Measurements from ENCODE around the gene LIX1.
"Not testable (repeated sequence)": the region's sequence is repeated elsewhere in the genome, so short reads cannot be mapped to it uniquely, and the experiment has no call there.

Gene LIX1

GRCh38 chr5:97142521-97143254 is at the start of gene LIX1:
Gene LIX1 (minus strand): TSS chr5:97142611. CDS start chr5:97142576, 35 bp downstream.
- peak; percentile 14 for DNase-seq
- ATAC-seq = peak; percentile 40

- DNase-seq (no peak), ATAC-seq (no peak)
Observed at GRCh38 chr5:97191893-97192292, 49.5 kb upstream of the LIX1 start.

DNA sequence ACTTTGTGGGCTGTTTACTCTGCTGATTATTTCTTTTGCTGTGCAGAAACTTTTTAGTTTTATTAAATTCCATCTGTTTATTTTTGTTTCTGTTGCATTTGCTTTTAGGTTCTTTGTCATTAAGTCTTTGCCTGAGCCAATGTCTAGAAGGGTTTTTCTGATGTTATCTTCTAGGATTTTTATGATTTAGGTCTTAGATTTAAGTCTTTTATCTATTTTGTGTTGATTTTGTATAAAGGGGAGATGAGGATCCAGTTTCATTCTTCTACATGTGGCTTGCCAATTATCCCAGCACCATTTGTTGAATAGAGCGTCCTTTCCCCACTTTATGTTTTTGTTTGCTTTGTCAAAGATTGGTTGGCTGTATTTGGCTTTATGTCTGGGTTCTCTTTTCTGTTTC is 47.1 kb upstream of the LIX1 start:
- not testable (repeated sequence) for DNase-seq, ATAC-seq

DNA sequence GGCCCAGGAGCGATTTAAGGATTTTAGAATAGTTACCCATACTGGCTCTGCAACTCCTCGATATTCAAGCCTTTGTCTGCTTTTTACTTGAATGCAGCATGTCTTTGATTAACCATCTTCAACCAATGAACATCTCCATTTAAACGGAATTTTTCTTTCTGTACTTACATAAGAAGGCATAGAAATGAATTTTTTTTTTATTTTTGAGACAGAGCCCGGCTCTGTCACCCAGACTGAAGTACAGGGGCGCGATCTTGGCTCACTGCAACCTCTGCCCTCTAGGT is 41.5 kb upstream of the LIX1 start:
- ATAC-seq (no peak), DNase-seq (no peak)

- ATAC-seq (peak; percentile 92), DNase-seq (peak; percentile 94)
Observed at GRCh38 chr5:97183100-97183929, 40.9 kb upstream of the LIX1 start, which contains the start of gene RIOK2. Gene RIOK2 (minus strand): TSS chr5:97183247. CDS start chr5:97183191, 56 bp downstream.

GRCh38 chr5:97182571-97183099 is 40.2 kb upstream of the LIX1 start:
- DNase-seq (no peak), ATAC-seq (no peak)

DNA sequence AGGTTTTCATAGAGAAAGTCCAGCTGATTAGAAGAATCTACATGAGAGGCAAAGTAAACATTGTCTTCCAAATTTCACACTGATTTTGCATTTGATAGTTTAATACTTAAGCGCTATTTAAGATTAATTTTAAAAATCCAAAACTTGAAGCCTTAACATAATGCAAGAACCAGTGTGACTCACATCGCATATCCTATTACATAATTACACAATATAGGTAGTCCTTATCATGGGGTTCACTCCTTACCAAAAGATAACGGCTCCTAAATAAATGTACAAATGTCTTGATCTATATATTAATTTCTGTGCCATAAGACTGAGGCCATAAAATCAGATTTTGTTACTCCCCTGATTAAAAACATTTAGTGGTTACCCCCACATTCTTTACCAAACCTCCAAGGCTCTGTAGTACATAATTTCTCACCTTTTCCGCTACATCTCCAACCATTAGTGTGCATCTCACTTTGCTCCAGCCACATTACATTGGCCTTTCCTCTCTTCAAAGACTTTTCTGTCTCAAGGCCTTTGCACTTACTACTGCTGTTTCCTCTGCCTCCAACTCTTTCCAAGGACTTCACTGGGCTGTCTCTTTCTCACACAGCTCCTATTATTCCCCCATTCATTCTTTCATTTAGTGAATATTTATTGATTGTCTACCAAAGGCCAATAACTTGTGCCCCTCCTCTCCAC is 39.6 kb upstream of the LIX1 start:
- DNase-seq (no peak), ATAC-seq (no peak)

DNA sequence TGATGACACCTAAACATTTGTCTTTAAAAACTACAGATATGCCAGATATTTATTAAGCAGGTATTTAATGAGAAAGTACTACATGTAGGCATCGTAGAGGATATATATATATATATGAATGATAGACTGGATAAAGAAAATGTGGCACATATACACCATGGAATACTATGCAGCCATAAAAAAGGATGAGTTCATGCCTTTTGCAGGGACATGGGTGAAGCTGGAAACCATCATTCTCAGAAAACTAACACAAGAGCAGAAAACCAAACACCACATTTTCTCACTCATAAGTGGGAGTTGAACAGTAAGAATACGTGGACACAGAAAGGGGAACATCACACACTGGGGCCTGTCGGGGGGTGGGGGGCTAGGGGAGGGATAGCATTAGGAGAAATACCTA is 37.0 kb upstream of the LIX1 start:
- not testable (repeated sequence) for DNase-seq, ATAC-seq

DNA sequence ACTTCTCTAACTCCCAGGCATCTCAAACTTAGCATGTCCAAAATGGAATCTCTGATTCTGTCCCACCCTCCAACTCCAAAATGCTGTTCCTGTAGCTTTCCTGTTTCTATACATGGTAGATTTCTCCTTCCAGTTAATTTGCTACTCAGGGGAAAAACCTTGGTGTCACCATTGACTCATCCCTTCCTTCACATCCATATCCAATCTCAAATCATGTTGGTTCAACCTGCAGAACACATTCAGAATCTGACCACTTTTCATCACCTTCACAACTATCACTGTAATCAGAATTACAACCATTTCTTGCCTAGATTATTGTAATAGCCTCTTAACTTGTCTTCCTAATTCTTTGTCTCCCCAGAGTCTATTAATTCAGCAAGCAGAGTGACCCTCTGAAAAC is 29.8 kb upstream of the LIX1 start:
- peak; percentile 68 for ATAC-seq
- DNase-seq = no peak

DNA sequence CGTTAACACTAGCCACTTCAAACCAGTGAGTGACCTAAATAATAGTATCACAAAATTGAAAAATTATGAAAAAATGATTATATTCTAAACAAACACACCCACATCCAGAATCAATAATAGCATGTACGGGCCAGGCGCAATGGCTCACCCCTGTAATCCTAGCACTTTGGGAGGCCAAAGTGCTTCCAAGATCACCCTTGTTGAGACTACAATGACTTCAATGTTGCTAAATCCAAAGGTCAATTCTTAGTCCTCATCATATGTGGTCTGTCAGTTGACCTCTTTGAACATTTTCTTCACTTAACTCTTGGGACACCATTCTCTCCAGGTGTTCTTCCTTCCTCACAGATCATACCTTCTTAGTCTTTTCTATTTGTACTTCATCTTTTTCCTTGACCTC is 29.3 kb upstream of the LIX1 start:
- ATAC-seq = peak; percentile 13
- no peak for DNase-seq

- DNase-seq = no peak
- no peak for ATAC-seq
Observed at GRCh38 chr5:97167435-97167834, 25.0 kb upstream of the LIX1 start.

DNA sequence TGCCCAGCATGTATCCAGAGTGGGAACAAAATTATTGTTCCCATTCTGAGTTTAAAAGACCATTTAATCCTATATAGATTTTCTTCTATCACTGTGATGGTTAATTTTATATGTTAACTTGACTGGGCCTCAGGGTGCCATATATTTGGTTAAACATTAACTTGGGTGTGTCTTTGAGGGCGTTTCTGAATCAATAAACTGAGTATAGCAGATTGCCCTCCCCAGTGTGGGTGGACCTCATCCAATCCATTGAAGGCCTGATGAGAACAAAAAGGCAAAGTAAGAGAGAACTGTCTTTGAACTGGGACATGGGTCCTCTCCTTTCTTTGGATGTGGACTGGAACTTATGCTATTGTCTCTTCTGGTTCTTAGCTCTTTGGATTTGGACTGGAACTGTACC is 23.3 kb upstream of the LIX1 start:
- DNase-seq = no peak
- no peak for ATAC-seq

DNA sequence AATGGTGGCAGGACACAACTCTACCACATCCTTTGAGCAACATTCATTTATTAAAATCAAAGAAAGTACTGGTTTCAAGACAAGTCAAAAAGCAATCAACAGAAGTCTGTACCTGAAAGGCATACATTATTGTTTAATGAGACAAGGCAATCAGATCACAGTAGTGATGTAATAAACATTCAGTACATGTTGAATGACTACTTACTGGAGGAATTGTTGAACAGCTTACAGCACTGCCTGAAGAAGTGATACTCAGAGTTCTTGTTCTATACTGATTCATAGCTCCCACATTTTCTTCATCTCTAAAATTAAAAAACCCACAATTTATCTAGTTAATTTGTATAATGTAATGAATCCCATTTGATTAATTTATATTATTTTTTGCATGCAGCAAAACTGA is 22.4 kb upstream of the LIX1 start:
- ATAC-seq = no peak
- DNase-seq = no peak

GRCh38 chr5:97163790-97164285 is 21.4 kb upstream of the LIX1 start:
- DNase-seq (no peak), ATAC-seq (no peak)

DNA sequence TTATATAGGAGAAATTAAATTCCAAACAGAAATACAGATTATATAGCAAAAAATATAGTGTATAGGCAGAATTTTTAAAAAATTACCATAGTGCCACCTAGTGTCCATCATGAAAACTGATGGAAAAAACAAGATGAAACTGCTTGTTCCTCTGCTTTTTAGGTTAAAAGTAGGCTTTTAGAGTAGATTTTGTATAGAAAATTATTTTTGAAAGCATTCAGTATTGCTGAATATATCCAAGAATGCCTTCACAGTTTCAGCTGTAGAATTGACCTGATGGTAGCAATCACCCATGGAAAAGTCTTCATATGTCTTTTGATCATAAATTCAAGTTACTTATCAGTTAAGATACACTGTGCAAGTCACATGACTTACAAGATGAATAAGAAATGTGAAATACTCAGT is 21.0 kb upstream of the LIX1 start:
- DNase-seq (no peak), ATAC-seq (no peak)

GRCh38 chr5:97162045-97162444 is 19.6 kb upstream of the LIX1 start:
- peak; percentile 51 for DNase-seq
- ATAC-seq = no peak

DNA sequence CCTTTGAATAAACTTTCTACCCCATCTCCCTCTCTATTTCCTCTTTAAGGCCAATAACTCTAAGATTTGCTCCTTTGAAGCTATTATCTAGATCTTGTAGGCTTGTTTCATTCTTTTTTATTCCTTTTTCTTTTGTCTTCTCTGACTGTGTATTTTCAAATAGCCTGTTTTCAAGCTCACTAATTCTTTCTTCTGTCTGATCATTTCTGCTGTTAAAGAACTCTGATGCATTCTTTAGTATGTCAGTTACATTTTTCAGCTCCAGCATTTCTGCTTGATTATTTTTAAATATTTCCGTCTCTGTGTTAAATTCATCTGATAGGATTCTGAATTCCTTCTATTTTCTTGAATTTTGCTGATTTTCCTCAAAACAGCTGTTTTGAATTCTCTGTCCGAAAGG is 15.3 kb upstream of the LIX1 start:
- ATAC-seq = no peak
- no peak for DNase-seq

DNA sequence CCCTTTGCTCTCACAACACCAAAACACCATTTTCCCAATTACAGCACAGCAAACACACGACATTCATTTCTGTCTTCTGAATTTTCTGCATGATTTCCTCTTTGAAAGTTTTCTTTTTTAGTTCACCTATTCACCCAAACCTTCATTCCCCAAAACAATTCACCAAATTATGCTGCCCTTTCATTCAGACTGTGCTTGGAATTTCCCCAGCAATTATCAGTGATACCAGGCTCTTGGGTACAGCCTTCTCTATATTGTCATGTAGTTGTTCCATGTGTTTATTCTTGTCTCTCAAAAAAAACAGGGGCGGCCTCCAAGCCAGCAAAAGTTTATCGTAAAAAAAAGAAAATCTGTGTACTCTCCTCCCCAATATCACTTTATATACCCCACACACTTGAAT is 9.0 kb upstream of the LIX1 start:
- DNase-seq (no peak), ATAC-seq (no peak)

GRCh38 chr5:97150401-97150800 is 8.0 kb upstream of the LIX1 start:
- DNase-seq (no peak), ATAC-seq (no peak)

DNA sequence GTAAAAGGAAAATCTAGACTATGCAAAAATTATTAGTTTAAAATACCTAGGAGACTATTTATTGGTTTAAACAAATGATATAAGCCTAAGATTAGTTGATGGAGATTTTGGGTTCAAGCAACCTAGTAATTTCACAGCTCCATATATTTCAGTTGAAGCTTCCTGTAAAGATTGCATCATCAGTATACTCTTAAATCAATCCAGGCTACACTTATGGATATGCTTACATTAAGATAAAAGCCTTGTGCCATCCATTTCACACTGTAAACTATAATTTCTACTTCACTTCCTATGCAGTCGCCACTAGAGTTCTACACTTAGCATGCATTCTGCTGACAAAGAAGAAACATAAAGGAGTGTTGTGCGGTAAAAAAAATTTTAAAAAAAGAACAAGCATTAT is 7.3 kb upstream of the LIX1 start:
- ATAC-seq (no peak), DNase-seq (no peak)

DNA sequence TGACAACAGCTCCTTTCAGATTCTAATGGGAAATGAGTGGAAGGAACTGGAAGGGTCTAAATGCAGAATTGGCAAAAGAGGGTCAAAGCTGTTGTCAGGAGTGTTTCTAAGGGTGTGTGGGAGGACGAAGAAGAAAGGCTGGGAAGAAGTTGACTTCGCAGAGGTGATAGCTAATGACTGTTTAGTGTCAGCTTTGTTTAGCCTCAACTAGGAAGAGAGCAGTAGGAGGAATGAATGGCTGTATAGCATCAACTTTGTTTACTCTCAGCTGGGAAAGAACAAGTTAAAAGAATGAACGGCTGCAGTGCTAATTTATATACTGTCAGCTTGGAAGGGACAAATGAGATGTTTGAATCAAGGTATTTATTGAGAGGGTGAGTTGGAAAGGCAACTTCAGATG is 5.9 kb upstream of the LIX1 start:
- no peak for ATAC-seq
- DNase-seq = no peak

DNA sequence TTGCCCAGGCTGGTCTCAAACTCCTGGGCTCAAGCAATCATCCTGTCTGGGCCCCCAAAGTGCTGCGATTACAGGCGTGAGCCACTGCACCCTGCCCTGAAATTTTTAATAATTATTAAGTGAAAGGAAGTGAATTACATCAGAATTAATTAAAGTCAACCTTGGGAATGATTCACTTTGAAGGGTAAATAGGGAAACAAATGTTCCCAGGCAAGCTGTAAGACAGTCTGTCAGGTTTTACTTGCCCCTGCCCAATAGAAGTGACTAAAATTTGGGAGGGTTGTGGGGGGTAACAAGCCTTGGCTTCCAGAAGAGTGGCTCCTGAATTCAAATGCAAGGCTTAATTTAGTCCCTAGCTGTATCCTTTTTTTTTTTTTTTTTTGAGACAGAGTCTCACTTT is 1.3 kb upstream of the LIX1 start:
- DNase-seq (no peak), ATAC-seq (no peak)

DNA sequence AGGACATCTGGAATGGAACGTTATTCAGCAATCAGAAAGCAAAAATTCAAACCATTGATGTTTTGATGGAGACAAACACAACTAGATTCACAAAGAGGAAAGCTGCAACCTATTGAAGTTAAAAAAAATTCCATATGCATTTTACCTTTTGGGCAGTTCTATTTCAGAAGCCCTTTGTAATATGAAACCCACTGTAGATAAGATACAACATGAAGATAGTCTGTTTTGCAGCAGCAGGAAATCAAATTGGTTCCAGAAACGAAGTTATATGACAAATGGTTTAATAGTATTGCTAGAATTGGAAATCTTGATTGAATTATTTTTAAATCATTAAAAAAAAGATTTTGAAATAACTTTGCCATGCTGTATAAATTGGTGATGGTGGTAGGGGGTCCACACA is 872 bp downstream of the LIX1 start:
- DNase-seq = no peak
- ATAC-seq = no peak
